Endodermal cell (in vitro differentiated cells): ENCODE measurements around the gene FNBP1. TPM values are rescaled to one million over a fixed set of nuclear protein-coding genes. Genes with fewer than 3 reads are reported as not detected.

Experiments
- DNase-seq: peaks from one replicate; pipeline ENCODE4 v3.0.0-alpha.2; 2017
- H3K27ac ChIP-seq: 2 replicates; pipeline ENCODE4 v1.5.1; 2013; ENCODE audit warnings: mild to moderate bottlenecking, low read depth, low read length, moderate library complexity
- H3K27me3 ChIP-seq: 2 replicates; pipeline ENCODE4 v1.6.1; 2013; ENCODE audit warnings: mild to moderate bottlenecking, low read length, moderate library complexity; ENCODE audit not compliant: insufficient read depth, control insufficient read depth, poor library complexity, severe bottlenecking
- H3K36me3 ChIP-seq: 2 replicates; pipeline ENCODE4 v1.7.0; 2013; ENCODE audit warnings: mild to moderate bottlenecking, low read length, moderate library complexity; ENCODE audit not compliant: control insufficient read depth, insufficient read depth
- H3K4me1 ChIP-seq: one replicate; pipeline ENCODE4 v1.7.0; 2013; ENCODE audit warnings: low read length; ENCODE audit not compliant: control insufficient read depth, insufficient read depth
- H3K4me3 ChIP-seq: 2 replicates; pipeline ENCODE4 v1.5.1; 2013; ENCODE audit warnings: mild to moderate bottlenecking, low read length, moderate library complexity
- H3K9ac ChIP-seq: 2 replicates; pipeline ENCODE4 v1.6.1; 2013; ENCODE audit warnings: mild to moderate bottlenecking, low read length, moderate library complexity; ENCODE audit not compliant: poor library complexity, severe bottlenecking; ENCODE audit errors: extremely low read depth
- H3K9me3 ChIP-seq: 2 replicates; pipeline ENCODE4 v1.6.1; 2013; ENCODE audit warnings: mild to moderate bottlenecking, low read length, moderate library complexity; ENCODE audit not compliant: control insufficient read depth
- H3K27ac Mint-ChIP-seq: 2 replicates; pipeline ENCODE4 v1.8.0; 2020; ENCODE audit warnings: mixed read lengths
- H3K27me3 Mint-ChIP-seq: 2 replicates; pipeline ENCODE4 v1.8.0; 2021; ENCODE audit warnings: mild to moderate bottlenecking, mixed read lengths; ENCODE audit not compliant: insufficient read depth
- H3K36me3 Mint-ChIP-seq: 2 replicates; pipeline ENCODE4 v1.8.0; 2020; ENCODE audit warnings: low read depth, mixed read lengths
- H3K4me1 Mint-ChIP-seq: 2 replicates; pipeline ENCODE4 v1.8.0; 2020; ENCODE audit warnings: mixed read lengths
- H3K4me3 Mint-ChIP-seq: 2 replicates; pipeline ENCODE4 v1.8.0; 2020; ENCODE audit warnings: mild to moderate bottlenecking, moderate library complexity, mixed read lengths
- H3K9me3 Mint-ChIP-seq: 2 replicates; pipeline ENCODE4 v1.8.0; 2020; ENCODE audit warnings: mild to moderate bottlenecking, mixed read lengths
- CTCF ChIP-seq: fragments of 200-600 bp; sonication (generic); conservative IDR thresholded peaks from 2 replicates; pipeline ENCODE4 v1.5.0; 2021; ENCODE audit warnings: antibody characterized with exemption, mild to moderate bottlenecking
- WGBS, 2 experiments: methylation state at CpG; one replicate each; pipeline versions ENCODE4 v1.1.5 to v1.1.7; 2013; ENCODE audit warnings: missing lambda C conversion rate in 2 of 2, mixed read lengths in 1 of 2; ENCODE audit not compliant: insufficient coverage in 1 of 2, insufficient read length in 1 of 2; 5-methylcytosine and 5-hydroxymethylcytosine counted together
- total RNA-seq, 2 donors: library from RNA; stranded (reverse); fragmentation: NEBNext Ultra II Directional in 1 of 2; extraction: Animal tissue kit (Norgen Biotek cat#: 25700) in 1 of 2; gene quantifications; 2 replicates in 1 of 2; 3 replicates in 1 of 2; pipeline ENCODE4 v1.2.1, GENCODE V29; 2021

FNBP1 gene
- total RNA-seq, 2 donors from 2014 or later, result 41.4 to 43.3 TPM

GRCh38 chr9:130026583-130027340, 16.2 kb downstream of the FNBP1 start:
- no peak overlapping the region for H3K4me3 Mint-ChIP-seq
- WGBS, 2 experiments, result 90% methylated on average over 2 of the region's 2 CpGs; no CpG with 5 or more reads in 1 of the 2 experiments
- DNase-seq, result no peak

GRCh38 chr9:130024597-130024994, 18.4 kb downstream of the FNBP1 start:
- WGBS, 2 experiments, result 94 to 100% methylated on average over 4 to 5 of the region's 5 CpGs
- Mint-ChIP-seq H3K4me1 (no peaks in the 10 kb centered on the region), H3K36me3 (peaks cover 7% of the 10 kb centered on the region), H3K4me3 (no peak overlapping the region), H3K27me3 (no peaks in the 10 kb centered on the region), H3K9me3 (no peaks in the 10 kb centered on the region), H3K27ac (no peak overlapping the region)
- Histone ChIP-seq H3K36me3 (peaks cover 8% of the 10 kb centered on the region), H3K27ac (no peak overlapping the region), H3K9me3 (no peaks in the 10 kb centered on the region), H3K27me3 (no peaks in the 10 kb centered on the region), H3K4me3 (no peak overlapping the region), H3K4me1 (no peaks in the 10 kb centered on the region), H3K9ac (no peak overlapping the region)
- DNase-seq, result no peak
- no peak for TF ChIP-seq CTCF

More at GRCh38 chr9:130026583-130027340, 16.2 kb downstream of the FNBP1 start:
- Histone ChIP-seq H3K4me3 (no peak overlapping the region), H3K9ac (no peak overlapping the region), H3K36me3 (peaks cover 3% of the 10 kb centered on the region), H3K27me3 (no peaks in the 10 kb centered on the region), H3K27ac (no peak overlapping the region), H3K9me3 (no peaks in the 10 kb centered on the region), H3K4me1 (no peaks in the 10 kb centered on the region)
- Mint-ChIP-seq H3K4me1 (no peaks in the 10 kb centered on the region), H3K27ac (no peak overlapping the region), H3K36me3 (peaks cover 3% of the 10 kb centered on the region), H3K9me3 (no peaks in the 10 kb centered on the region), H3K27me3 (no peaks in the 10 kb centered on the region)
- TF ChIP-seq CTCF, result no peak

- H3K9me3 ChIP-seq, result no peaks in the 10 kb centered on the region
- Mint-ChIP-seq H3K36me3 (peaks cover 10% of the 10 kb centered on the region), H3K27me3 (no peaks in the 10 kb centered on the region), H3K4me1 (no peaks in the 10 kb centered on the region), H3K4me3 (no peak overlapping the region), H3K27ac (no peak overlapping the region), H3K9me3 (no peaks in the 10 kb centered on the region)
- H3K27ac ChIP-seq, result no peak overlapping the region
- WGBS, 2 experiments, result 91 to 93% methylated on average over 1 to 3 of the region's 3 CpGs
- H3K4me1 ChIP-seq, result no peaks in the 10 kb centered on the region
- peaks cover 8% of the 10 kb centered on the region for H3K36me3 ChIP-seq
- no peaks in the 10 kb centered on the region for H3K27me3 ChIP-seq
- H3K4me3 ChIP-seq, result no peak overlapping the region
- no peak for DNase-seq
- no peak for TF ChIP-seq CTCF
- no peak overlapping the region for H3K9ac ChIP-seq
Measured at GRCh38 chr9:130023994-130024596, 18.9 kb downstream of the FNBP1 start.
